Progenitor cell of endocrine pancreas (in vitro differentiated cells): Measurements from ENCODE around the gene RETREG3. TPM values are rescaled to one million over a fixed set of nuclear protein-coding genes. Genes with fewer than 3 reads are reported as not detected.
"Not testable (repeated sequence)": the region's sequence is repeated elsewhere in the genome, so short reads cannot be mapped to it uniquely, and the experiment has no call there.

Source experiments
- DNase-seq: peaks from one replicate; pipeline ENCODE4 v3.0.0; 2021; ENCODE audit warnings: low spot score; ENCODE audit not compliant: unreplicated experiment
- H3K27ac Mint-ChIP-seq: 2 replicates; pipeline ENCODE4 v1.8.0; 2021; ENCODE audit warnings: mild to moderate bottlenecking, moderate library complexity, mixed read lengths
- H3K27me3 Mint-ChIP-seq: 2 replicates; pipeline ENCODE4 v1.8.0; 2021; ENCODE audit warnings: mixed read lengths
- H3K36me3 Mint-ChIP-seq: 2 replicates; pipeline ENCODE4 v1.8.0; 2022; ENCODE audit warnings: mixed read lengths; ENCODE audit not compliant: insufficient read depth
- H3K4me1 Mint-ChIP-seq: 2 replicates; pipeline ENCODE4 v1.8.0; 2021; ENCODE audit warnings: low read depth, mixed read lengths
- H3K4me3 Mint-ChIP-seq: 2 replicates; pipeline ENCODE4 v1.8.0; 2021; ENCODE audit warnings: low read depth, mild to moderate bottlenecking, moderate library complexity, mixed read lengths
- H3K9me3 Mint-ChIP-seq: 2 replicates; pipeline ENCODE4 v1.8.0; 2021; ENCODE audit warnings: low read depth, mixed read lengths
- CTCF ChIP-seq: fragments of 200-600 bp; sonication (generic); IDR thresholded peaks from one replicate; pipeline ENCODE4 v1.5.0; 2021; ENCODE audit warnings: antibody characterized with exemption, mild to moderate bottlenecking; ENCODE audit not compliant: unreplicated experiment
- total RNA-seq: library from RNA; stranded (reverse); gene quantifications from 2 replicates; pipeline ENCODE4 v1.2.1, GENCODE V29; 2021

Gene RETREG3
- total RNA-seq, 1 donor from 2014 or later = 80.5 TPM

- H3K27me3 Mint-ChIP-seq = no peaks in the 10 kb centered on the region
- peak overlapping the region; percentile 85 for H3K27ac Mint-ChIP-seq
- DNase-seq = no peak
- peaks cover 8% of the 10 kb centered on the region for H3K4me1 Mint-ChIP-seq
- H3K36me3 Mint-ChIP-seq = no peaks in the 10 kb centered on the region
- no peaks in the 10 kb centered on the region for H3K9me3 Mint-ChIP-seq
- no peak for TF ChIP-seq CTCF
- H3K4me3 Mint-ChIP-seq = no peak overlapping the region
Measured at GRCh38 chr17:42632949-42633444, 23.8 kb upstream of the RETREG3 start.

GRCh38 chr17:42629411-42630009 is 20.3 kb upstream of the RETREG3 start:
- Mint-ChIP-seq H3K9me3 (no peaks in the 10 kb centered on the region), H3K27me3 (no peaks in the 10 kb centered on the region), H3K36me3 (no peaks in the 10 kb centered on the region), H3K4me1 (peaks cover 8% of the 10 kb centered on the region), H3K4me3 (no peak overlapping the region), H3K27ac (no peak overlapping the region)
- TF ChIP-seq CTCF = no peak
- DNase-seq = no peak

- H3K27ac Mint-ChIP-seq = peak overlapping the region; percentile 5
- not testable (repeated sequence) for H3K27me3 Mint-ChIP-seq, H3K9me3 Mint-ChIP-seq, DNase-seq, H3K4me3 Mint-ChIP-seq, H3K36me3 Mint-ChIP-seq, H3K4me1 Mint-ChIP-seq
Measured at GRCh38 chr17:42627032-42627764, 18.0 kb upstream of the RETREG3 start.

- H3K27me3 Mint-ChIP-seq = no peaks in the 10 kb centered on the region
- no peak overlapping the region for H3K4me3 Mint-ChIP-seq
- no peak for DNase-seq
- H3K4me1 Mint-ChIP-seq = peaks cover 3% of the 10 kb centered on the region
- H3K36me3 Mint-ChIP-seq = no peaks in the 10 kb centered on the region
- TF ChIP-seq CTCF = no peak
- H3K27ac Mint-ChIP-seq = no peak overlapping the region
- H3K9me3 Mint-ChIP-seq = no peaks in the 10 kb centered on the region
Measured at GRCh38 chr17:42623732-42624596, 14.8 kb upstream of the RETREG3 start.

GRCh38 chr17:42623271-42623670 is 14.1 kb upstream of the RETREG3 start:
- Mint-ChIP-seq H3K9me3 (no peaks in the 10 kb centered on the region), H3K27ac (no peak overlapping the region), H3K4me3 (no peak overlapping the region), H3K4me1 (peaks cover 5% of the 10 kb centered on the region), H3K36me3 (no peaks in the 10 kb centered on the region), H3K27me3 (no peaks in the 10 kb centered on the region)
- no peak for TF ChIP-seq CTCF
- DNase-seq = no peak

- not testable (repeated sequence) for H3K27me3 Mint-ChIP-seq, H3K36me3 Mint-ChIP-seq, H3K4me3 Mint-ChIP-seq, DNase-seq, H3K9me3 Mint-ChIP-seq, H3K4me1 Mint-ChIP-seq, H3K27ac Mint-ChIP-seq
Measured at GRCh38 chr17:42621987-42622386, 12.8 kb upstream of the RETREG3 start.
